A172 (cell line): ENCODE measurements around the gene MTG1. TPM values are rescaled to one million over a fixed set of nuclear protein-coding genes. Genes with fewer than 3 reads are reported as not detected.
"Not testable (repeated sequence)": the region's sequence is repeated elsewhere in the genome, so short reads cannot be mapped to it uniquely, and the experiment has no call there.

Experiments
- DNase-seq: peaks from one replicate; pipeline ENCODE4 v3.0.0-alpha.2; 2015; ENCODE audit warnings: low spot score
- total RNA-seq: library from RNA; depleted of rRNA; stranded (reverse); fragments of >200 nt; shearing (Covaris generic); gene quantifications from 2 replicates; pipeline ENCODE4 v1.2.3, GENCODE V29; 2014; rRNA removed

Gene MTG1
- total RNA-seq, 1 experiment from 2014 or later = 13.7 TPM

DNA sequence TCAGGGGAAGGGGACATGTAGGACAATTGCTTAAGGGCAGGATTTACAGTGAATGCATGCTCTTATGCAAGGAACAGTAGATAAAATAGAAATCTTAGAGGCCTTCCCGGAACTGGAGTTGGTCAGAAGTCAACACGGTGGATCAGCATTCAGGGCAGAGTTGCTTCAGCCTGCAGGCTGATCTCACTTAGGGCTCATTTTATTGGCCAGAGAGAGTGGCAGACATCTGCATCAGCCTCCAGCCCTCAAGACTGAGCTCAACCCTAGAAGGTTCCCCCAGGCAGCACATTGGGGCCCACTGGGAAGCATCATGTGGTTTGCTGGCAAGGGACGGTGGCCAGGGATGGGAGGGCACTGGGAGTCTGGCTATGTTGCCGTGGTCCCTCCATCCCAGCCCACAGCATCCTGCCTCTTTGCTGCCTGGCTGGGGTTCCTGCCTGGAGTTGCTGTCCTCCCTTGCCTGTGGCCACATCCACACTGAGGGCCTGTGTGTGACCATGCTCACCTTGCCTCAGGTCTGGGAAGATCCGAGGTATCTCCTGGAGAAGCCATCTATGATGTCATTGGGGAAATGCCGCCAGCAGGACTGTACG lies 72.8 kb downstream of the MTG1 start:
- no peak for DNase-seq

DNA sequence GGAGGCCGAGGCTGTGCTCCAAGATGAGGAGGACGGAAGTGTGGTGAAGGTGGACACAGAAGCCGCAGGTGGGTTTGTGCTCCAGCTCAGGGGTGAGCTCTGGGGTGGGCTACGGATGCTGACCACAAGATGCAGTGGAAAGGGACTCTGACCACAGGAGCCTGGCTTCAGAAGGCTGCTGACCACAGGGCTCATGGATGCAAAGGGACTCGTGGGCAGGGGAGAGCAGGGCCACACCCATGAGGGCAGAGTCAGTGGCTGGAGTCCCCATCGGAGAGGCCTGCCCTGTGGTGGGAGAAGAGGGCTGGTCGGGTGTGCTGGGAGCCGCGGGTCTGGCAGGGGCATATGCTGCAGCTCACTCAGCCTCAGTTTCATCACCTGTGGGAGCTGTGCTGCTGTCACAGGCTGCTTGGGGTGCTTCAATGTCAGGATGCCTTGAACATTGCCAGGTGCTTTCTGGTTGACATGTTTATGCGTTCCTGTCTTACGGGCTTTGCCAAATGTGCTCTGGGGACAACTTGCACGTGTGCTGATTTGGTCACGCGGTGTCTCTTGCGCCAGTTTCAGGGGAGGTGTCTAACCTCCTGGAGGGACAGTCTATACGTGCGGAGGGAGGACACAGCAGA lies 73.4 kb downstream of the MTG1 start:
- DNase-seq = no peak

DNA sequence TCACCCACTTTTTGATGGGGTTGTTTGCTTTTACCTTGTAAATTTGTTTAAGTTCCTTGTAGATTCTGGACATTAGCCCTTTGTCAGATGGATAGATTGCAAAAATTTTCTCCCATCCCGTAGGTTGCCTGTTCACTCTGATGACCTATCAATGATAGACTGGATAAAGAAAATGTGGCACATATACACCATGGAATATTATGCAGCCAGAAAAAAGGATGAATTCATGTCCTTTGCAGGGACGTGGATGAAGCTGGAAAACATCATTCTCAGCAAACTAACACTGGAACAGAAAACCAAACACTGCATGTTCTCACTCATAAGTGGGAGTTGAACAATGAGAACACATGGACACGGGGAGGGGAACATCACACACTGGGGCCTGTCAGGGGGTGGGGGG lies 75.2 kb downstream of the MTG1 start:
- not testable (repeated sequence) for DNase-seq

DNA sequence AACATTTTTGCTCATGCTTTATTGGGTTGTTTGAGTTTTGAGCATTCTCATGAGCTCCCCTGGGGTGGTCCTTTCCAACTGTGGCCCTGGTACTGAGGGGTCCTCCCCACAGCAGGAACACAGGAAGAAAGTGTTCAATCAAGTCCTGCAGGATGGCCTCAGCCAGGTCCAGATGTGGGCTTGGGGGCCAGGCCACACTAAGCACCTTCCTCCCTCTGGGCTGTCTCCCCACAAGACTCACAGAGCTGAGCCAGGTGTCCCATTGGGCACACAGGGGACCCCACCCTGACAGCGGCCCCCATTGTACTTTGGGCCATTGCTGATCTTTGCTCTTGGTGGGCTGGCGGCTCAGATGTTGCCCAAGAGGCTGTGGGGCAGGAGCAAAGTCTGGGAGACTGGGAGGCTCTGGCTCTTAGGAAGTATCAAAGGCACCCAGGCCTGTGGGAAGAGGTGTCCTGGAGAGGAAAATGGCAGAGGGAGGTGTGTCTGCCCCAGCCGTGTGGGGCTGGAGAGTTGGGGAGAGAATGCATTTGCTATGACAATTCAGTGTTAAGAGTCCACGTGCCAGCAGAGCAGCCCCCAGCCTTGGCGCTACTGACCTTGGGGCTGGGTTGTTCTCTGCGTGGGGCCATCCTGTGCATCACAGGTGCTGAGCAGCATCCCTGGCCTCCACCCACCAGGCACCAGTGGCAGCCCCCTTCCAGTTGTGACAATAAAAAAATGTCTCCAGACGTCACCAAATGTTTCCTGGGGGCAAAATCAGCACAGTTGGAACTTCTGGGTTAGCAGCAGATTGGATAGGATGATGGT lies 77.5 kb downstream of the MTG1 start:
- DNase-seq = no peak

Other genes with a start within 250 kb of the MTG1 start
- 2.2 and 3.2 TPM in 2 replicates for gene KNDC1, start 233.9 kb upstream of the MTG1 start, total RNA-seq
- not detected in 2 replicates for gene UTF1, start 163.9 kb upstream of the MTG1 start, total RNA-seq
- not detected in 2 replicates for gene VENTX, start 156.3 kb upstream of the MTG1 start, total RNA-seq
- 0.31 and 0.93 TPM in 2 replicates for gene ADAM8, start 117.3 kb upstream of the MTG1 start, total RNA-seq
- 29.3 and 35.9 TPM in 2 replicates for gene TUBGCP2, start 85.3 kb upstream of the MTG1 start, total RNA-seq
- gene ZNF511, start 85.2 kb upstream of the MTG1 start, total RNA-seq = 13.4 and 26.6 TPM in 2 replicates
- not detected in 2 replicates for gene CALY, start 57.3 kb upstream of the MTG1 start, total RNA-seq
- gene PRAP1, start 46.8 kb upstream of the MTG1 start, total RNA-seq = 0.60 TPM in 1 of 2 replicates, not detected in the other
- gene FUOM, start 36.1 kb upstream of the MTG1 start, total RNA-seq = 6.6 and 9.6 TPM in 2 replicates
- 102 and 108 TPM in 2 replicates for gene ECHS1, start 20.8 kb upstream of the MTG1 start, total RNA-seq
- 5.3 and 6.1 TPM in 2 replicates for gene PAOX, start 14.9 kb upstream of the MTG1 start, total RNA-seq
- not detected in 2 replicates for gene SPRN, start 30.5 kb downstream of the MTG1 start, total RNA-seq
- not detected in 2 replicates for gene SCART1, start 59.8 kb downstream of the MTG1 start, total RNA-seq
- gene CYP2E1, start 133.2 kb downstream of the MTG1 start, total RNA-seq = not detected in 2 replicates
- gene SYCE1, start 171.4 kb downstream of the MTG1 start, total RNA-seq = not detected in 2 replicates
- gene FRG2B, start 232.6 kb downstream of the MTG1 start, total RNA-seq = not detected in 2 replicates